MM.1S (cell line): ENCODE measurements around the gene LRRC49.

ENCODE experiments used
- DNase-seq: peaks from one replicate; pipeline ENCODE4 v3.0.0-alpha.2; 2015
- H2AFZ ChIP-seq: fragments of 300-600 bp; sonication (generic); 2 replicates; pipeline ENCODE4 v1.6.0; 2016; ENCODE audit warnings: antibody characterized with exemption, low read length
- H3F3A ChIP-seq: fragments of 300-600 bp; sonication (generic); 2 replicates; pipeline ENCODE4 v1.6.1; 2016; ENCODE audit warnings: mild to moderate bottlenecking, antibody characterized with exemption, low read length, moderate library complexity, mixed read lengths; ENCODE audit not compliant: insufficient read depth
- H3K27ac ChIP-seq: fragments of 300-600 bp; sonication (generic); 2 replicates; pipeline ENCODE4 v1.5.1; 2016; ENCODE audit warnings: mild to moderate bottlenecking, low read length
- H3K27me3 ChIP-seq: fragments of 300-600 bp; sonication (generic); replicated peaks from 2 replicates; pipeline ENCODE4 v1.6.0; 2016; ENCODE audit warnings: low read length; ENCODE audit not compliant: insufficient read depth
- H3K36me3 ChIP-seq: fragments of 300-600 bp; sonication (generic); replicated peaks from 2 replicates; pipeline ENCODE4 v1.6.1; 2016; ENCODE audit warnings: mild to moderate bottlenecking, low read length, mixed read lengths; ENCODE audit not compliant: insufficient read depth
- H3K4me1 ChIP-seq: fragments of 300-600 bp; sonication (generic); 2 replicates; pipeline ENCODE4 v1.6.1; 2016; ENCODE audit warnings: low read length, mixed read lengths
- H3K4me2 ChIP-seq: fragments of 300-600 bp; sonication (generic); 2 replicates; pipeline ENCODE4 v1.6.0; 2016; ENCODE audit warnings: low read depth, low read length
- H3K4me3 ChIP-seq: fragments of 300-600 bp; sonication (generic); 2 replicates; pipeline ENCODE4 v1.5.1; 2016; ENCODE audit warnings: low read length, mixed read lengths
- H3K79me2 ChIP-seq: fragments of 300-600 bp; sonication (generic); 2 replicates; pipeline ENCODE4 v1.6.1; 2016; ENCODE audit warnings: mixed run types, low read length, mixed read lengths
- H3K9ac ChIP-seq: fragments of 300-600 bp; sonication (generic); 2 replicates; pipeline ENCODE4 v1.6.1; 2016; ENCODE audit warnings: low read length, mixed read lengths
- H3K9me2 ChIP-seq: fragments of 300-600 bp; sonication (generic); replicated peaks from 2 replicates; pipeline ENCODE4 v1.6.1; 2016; ENCODE audit warnings: mild to moderate bottlenecking, low read length, mixed read lengths; ENCODE audit not compliant: insufficient read depth
- H3K9me3 ChIP-seq: fragments of 300-600 bp; sonication (generic); replicated peaks from 2 replicates; pipeline ENCODE4 v1.6.1; 2016; ENCODE audit warnings: mild to moderate bottlenecking, low read length, mixed read lengths; ENCODE audit not compliant: insufficient read depth
- H4K20me1 ChIP-seq: fragments of 300-600 bp; sonication (generic); 2 replicates; pipeline ENCODE4 v1.6.1; 2016; ENCODE audit warnings: mild to moderate bottlenecking, low read length, moderate library complexity, mixed read lengths; ENCODE audit not compliant: insufficient read depth
- CTCF ChIP-seq: fragments of 300-600 bp; sonication (generic); IDR thresholded peaks from 2 replicates; pipeline ENCODE4 v1.5.1; 2016; ENCODE audit warnings: antibody characterized with exemption, low read length, mixed read lengths
- EZH2 ChIP-seq: fragments of 300-600 bp; sonication (generic); optimal IDR thresholded peaks from 2 replicates; pipeline ENCODE3; 2017; ENCODE audit warnings: low read depth, mild to moderate bottlenecking, antibody characterized with exemption, low read length, mixed read lengths
- EZH2phosphoT487 ChIP-seq: fragments of 300-600 bp; sonication (generic); IDR thresholded peaks from 2 replicates; pipeline ENCODE4 v1.6.1; 2018; ENCODE audit warnings: antibody characterized with exemption, low read length

The LRRC49 gene

GRCh38 chr15:70854666-70854976 lies 38.0 kb upstream of the LRRC49 start:
- TF ChIP-seq EZH2 (no peak), EZH2phosphoT487 (no peak), CTCF (no peak)
- H3K9me3 ChIP-seq, result no peaks in the 10 kb centered on the region
- no peaks in the 10 kb centered on the region for H4K20me1 ChIP-seq
- no peak overlapping the region for H3K27ac ChIP-seq
- H3K27me3 ChIP-seq, result no peaks in the 10 kb centered on the region
- DNase-seq, result no peak
- peak overlapping the region; percentile 54 for H2AFZ ChIP-seq
- no peak overlapping the region for H3K4me3 ChIP-seq
- H3K36me3 ChIP-seq, result no peaks in the 10 kb centered on the region
- H3K9me2 ChIP-seq, result no peaks in the 10 kb centered on the region
- H3K79me2 ChIP-seq, result no peaks in the 10 kb centered on the region
- H3K4me1 ChIP-seq, result peaks cover 7% of the 10 kb centered on the region; the same call in 1 of the 2 replicates
- H3K4me2 ChIP-seq, result peak overlapping the region; percentile 66; the same call in 1 of the 2 replicates
- no peak overlapping the region for H3K9ac ChIP-seq
- H3F3A ChIP-seq, result no peaks in the 10 kb centered on the region

- Histone ChIP-seq H3K4me2 (no peak overlapping the region), H2AFZ (no peak overlapping the region), H3K27ac (no peak overlapping the region), H3K9ac (no peak overlapping the region), H4K20me1 (no peaks in the 10 kb centered on the region), H3K9me3 (no peaks in the 10 kb centered on the region), H3K79me2 (no peaks in the 10 kb centered on the region), H3F3A (no peaks in the 10 kb centered on the region), H3K9me2 (no peaks in the 10 kb centered on the region), H3K36me3 (no peaks in the 10 kb centered on the region), H3K4me1 (peaks cover 7% of the 10 kb centered on the region; the same call in 1 of the 2 replicates), H3K4me3 (no peak overlapping the region), H3K27me3 (no peaks in the 10 kb centered on the region)
- peak; percentile 21 for DNase-seq
- TF ChIP-seq EZH2phosphoT487 (no peak), EZH2 (no peak), CTCF (no peak)
Observed at GRCh38 chr15:70855764-70856163, 36.9 kb upstream of the LRRC49 start.

- H3K4me3 ChIP-seq, result no peak overlapping the region
- H4K20me1 ChIP-seq, result no peaks in the 10 kb centered on the region
- DNase-seq, result no peak
- H3F3A ChIP-seq, result no peaks in the 10 kb centered on the region
- H3K27ac ChIP-seq, result no peak overlapping the region
- H3K9me3 ChIP-seq, result no peaks in the 10 kb centered on the region
- H2AFZ ChIP-seq, result no peak overlapping the region
- H3K36me3 ChIP-seq, result no peaks in the 10 kb centered on the region
- peaks cover 7% of the 10 kb centered on the region; the same call in 1 of the 2 replicates for H3K4me1 ChIP-seq
- no peaks in the 10 kb centered on the region for H3K27me3 ChIP-seq
- H3K79me2 ChIP-seq, result no peaks in the 10 kb centered on the region
- H3K4me2 ChIP-seq, result no peak overlapping the region
- TF ChIP-seq EZH2, result no peak
- TF ChIP-seq EZH2phosphoT487, result no peak
- H3K9me2 ChIP-seq, result no peaks in the 10 kb centered on the region
- H3K9ac ChIP-seq, result no peak overlapping the region
Observed at GRCh38 chr15:70856177-70856883, 36.3 kb upstream of the LRRC49 start.

- H3K4me3 ChIP-seq, result no peak overlapping the region
Observed at GRCh38 chr15:70856884-70857561, 35.6 kb upstream of the LRRC49 start.

More at GRCh38 chr15:70856884-70857561, 35.6 kb upstream of the LRRC49 start:
- H3K36me3 ChIP-seq, result no peaks in the 10 kb centered on the region
- H3K4me2 ChIP-seq, result no peak overlapping the region
- H2AFZ ChIP-seq, result no peak overlapping the region
- H3K9me2 ChIP-seq, result no peaks in the 10 kb centered on the region
- H3K27ac ChIP-seq, result no peak overlapping the region
- H3K9ac ChIP-seq, result no peak overlapping the region
- no peak for DNase-seq
- H3K4me1 ChIP-seq, result peaks cover 7% of the 10 kb centered on the region; the same call in 1 of the 2 replicates
- no peaks in the 10 kb centered on the region for H3K27me3 ChIP-seq
- H3K79me2 ChIP-seq, result no peaks in the 10 kb centered on the region
- no peaks in the 10 kb centered on the region for H4K20me1 ChIP-seq
- no peaks in the 10 kb centered on the region for H3F3A ChIP-seq
- TF ChIP-seq CTCF, result no peak
- no peak for TF ChIP-seq EZH2phosphoT487
- TF ChIP-seq EZH2, result no peak
- no peaks in the 10 kb centered on the region for H3K9me3 ChIP-seq
